ENCODE measurements around the gene FSTL4.

DNA sequence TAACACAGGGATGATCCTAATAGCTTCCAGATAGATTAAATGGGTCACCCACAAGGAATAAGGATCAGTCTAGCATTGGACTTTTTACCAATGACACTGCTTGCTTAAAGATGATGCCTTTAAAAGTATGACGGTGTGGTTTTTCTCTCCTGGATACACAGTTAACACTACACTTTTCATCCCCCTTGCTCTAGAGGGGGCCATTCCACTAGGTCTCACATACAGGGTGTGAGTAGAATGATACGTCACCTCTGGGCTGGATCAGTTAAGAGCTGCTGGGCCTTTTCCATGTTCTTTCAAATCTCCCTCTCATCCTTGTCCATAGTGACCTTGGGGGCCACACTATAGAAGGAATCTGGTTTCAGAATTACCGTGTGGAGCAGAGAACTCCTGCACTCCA is 140.6 kb downstream of the FSTL4 start:
- TF ChIP-seq EZH2 (IDR thresholded peaks at IDR 0.05; ENCODE audit: borderline replicate concordance, insufficient read depth, low read length, poor library complexity, severe bottlenecking), result no peak
- TF ChIP-seq RAD21 (conservative IDR thresholded peaks at IDR 0.05), result no peak
- TF ChIP-seq, protein P1, sequence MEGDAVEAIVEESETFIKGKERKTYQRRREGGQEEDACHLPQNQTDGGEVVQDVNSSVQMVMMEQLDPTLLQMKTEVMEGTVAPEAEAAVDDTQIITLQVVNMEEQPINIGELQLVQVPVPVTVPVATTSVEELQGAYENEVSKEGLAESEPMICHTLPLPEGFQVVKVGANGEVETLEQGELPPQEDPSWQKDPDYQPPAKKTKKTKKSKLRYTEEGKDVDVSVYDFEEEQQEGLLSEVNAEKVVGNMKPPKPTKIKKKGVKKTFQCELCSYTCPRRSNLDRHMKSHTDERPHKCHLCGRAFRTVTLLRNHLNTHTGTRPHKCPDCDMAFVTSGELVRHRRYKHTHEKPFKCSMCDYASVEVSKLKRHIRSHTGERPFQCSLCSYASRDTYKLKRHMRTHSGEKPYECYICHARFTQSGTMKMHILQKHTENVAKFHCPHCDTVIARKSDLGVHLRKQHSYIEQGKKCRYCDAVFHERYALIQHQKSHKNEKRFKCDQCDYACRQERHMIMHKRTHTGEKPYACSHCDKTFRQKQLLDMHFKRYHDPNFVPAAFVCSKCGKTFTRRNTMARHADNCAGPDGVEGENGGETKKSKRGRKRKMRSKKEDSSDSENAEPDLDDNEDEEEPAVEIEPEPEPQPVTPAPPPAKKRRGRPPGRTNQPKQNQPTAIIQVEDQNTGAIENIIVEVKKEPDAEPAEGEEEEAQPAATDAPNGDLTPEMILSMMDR (IDR thresholded peaks at IDR 0.05; ENCODE audit: poor library complexity, severe bottlenecking), result no peak

Data from neural cell (in vitro differentiated cells).